ENCODE results near the gene GPAT2.
"Not testable (repeated sequence)": the region's sequence is repeated elsewhere in the genome, so short reads cannot be mapped to it uniquely, and the experiment has no call there.

GRCh38 chr2:96063116-96063899 is 28.6 kb upstream of the GPAT2 start:
- TF ChIP-seq, protein P1, sequence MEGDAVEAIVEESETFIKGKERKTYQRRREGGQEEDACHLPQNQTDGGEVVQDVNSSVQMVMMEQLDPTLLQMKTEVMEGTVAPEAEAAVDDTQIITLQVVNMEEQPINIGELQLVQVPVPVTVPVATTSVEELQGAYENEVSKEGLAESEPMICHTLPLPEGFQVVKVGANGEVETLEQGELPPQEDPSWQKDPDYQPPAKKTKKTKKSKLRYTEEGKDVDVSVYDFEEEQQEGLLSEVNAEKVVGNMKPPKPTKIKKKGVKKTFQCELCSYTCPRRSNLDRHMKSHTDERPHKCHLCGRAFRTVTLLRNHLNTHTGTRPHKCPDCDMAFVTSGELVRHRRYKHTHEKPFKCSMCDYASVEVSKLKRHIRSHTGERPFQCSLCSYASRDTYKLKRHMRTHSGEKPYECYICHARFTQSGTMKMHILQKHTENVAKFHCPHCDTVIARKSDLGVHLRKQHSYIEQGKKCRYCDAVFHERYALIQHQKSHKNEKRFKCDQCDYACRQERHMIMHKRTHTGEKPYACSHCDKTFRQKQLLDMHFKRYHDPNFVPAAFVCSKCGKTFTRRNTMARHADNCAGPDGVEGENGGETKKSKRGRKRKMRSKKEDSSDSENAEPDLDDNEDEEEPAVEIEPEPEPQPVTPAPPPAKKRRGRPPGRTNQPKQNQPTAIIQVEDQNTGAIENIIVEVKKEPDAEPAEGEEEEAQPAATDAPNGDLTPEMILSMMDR (IDR thresholded peaks at IDR 0.05): peak in 1 of 6 experiments; percentile 11
- TF ChIP-seq POLR2A (IDR thresholded peaks at IDR 0.05): not testable (repeated sequence)

Data from thyroid gland (tissue), 4 donors.